ENCODE results near the gene CRIM1.

Gene CRIM1

GRCh38 chr2:36469106-36469477 is 113.5 kb downstream of the CRIM1 start:
- Histone ChIP-seq H3K27ac (ENCODE audit: low read depth, low read length) (peak overlapping the region; percentile 69), H3K4me1 (ENCODE audit: control insufficient read depth in 5 of 5, insufficient read depth in 5 of 5, low read length in 5 of 5) (peaks cover 0 to 25% (median 21%) of the 10 kb centered on the region in 5 donors), H3K9ac (ENCODE audit: low read length in 5 of 5) (peak overlapping the region in 1 of 5 donors; percentile 41), H3K36me3 (ENCODE audit: control insufficient read depth in 5 of 5, insufficient read depth in 5 of 5, low read length in 5 of 5) (peaks cover 25 to 42% (median 37%) of the 10 kb centered on the region in 5 donors), H3K27me3 (ENCODE audit: control insufficient read depth in 5 of 5, insufficient read depth in 4 of 5, low read length in 5 of 5) (no peaks in the 10 kb centered on the region), H3K4me3 (ENCODE audit: low read depth in 1 of 5, low read length in 5 of 5) (no peak overlapping the region), H3K9me3 (ENCODE audit: control insufficient read depth in 5 of 5, low read length in 5 of 5) (peaks cover 0 to 3% (median 0%) of the 10 kb centered on the region in 5 donors)

- peaks cover 0 to 25% (median 21%) of the 10 kb centered on the region in 5 donors for H3K4me1 ChIP-seq (ENCODE audit: control insufficient read depth in 5 of 5, insufficient read depth in 5 of 5, low read length in 5 of 5)
- H3K9ac ChIP-seq (ENCODE audit: low read length in 5 of 5): peak overlapping the region in 1 of 5 donors; percentile 41
- no peaks in the 10 kb centered on the region for H3K27me3 ChIP-seq (ENCODE audit: control insufficient read depth in 5 of 5, insufficient read depth in 4 of 5, low read length in 5 of 5)
- H3K36me3 ChIP-seq (ENCODE audit: control insufficient read depth in 5 of 5, insufficient read depth in 5 of 5, low read length in 5 of 5): peaks cover 20 to 42% (median 31%) of the 10 kb centered on the region in 5 donors
- H3K9me3 ChIP-seq (ENCODE audit: control insufficient read depth in 5 of 5, low read length in 5 of 5): peaks cover 0 to 9% (median 4%) of the 10 kb centered on the region in 5 donors
- H3K4me3 ChIP-seq (ENCODE audit: low read depth in 1 of 5, low read length in 5 of 5): no peak overlapping the region
- H3K27ac ChIP-seq (ENCODE audit: low read depth, low read length): peak overlapping the region; percentile 69
These were observed 114.1 kb downstream of the CRIM1 start for GRCh38 chr2:36469710-36470109.

GRCh38 chr2:36473230-36473629 is 117.7 kb downstream of the CRIM1 start:
- Histone ChIP-seq H3K9me3 (ENCODE audit: control insufficient read depth in 5 of 5, low read length in 5 of 5) (peaks cover 0 to 28% (median 14%) of the 10 kb centered on the region in 5 donors), H3K4me3 (ENCODE audit: low read depth in 1 of 5, low read length in 5 of 5) (no peak overlapping the region), H3K36me3 (ENCODE audit: control insufficient read depth in 5 of 5, insufficient read depth in 5 of 5, low read length in 5 of 5) (peaks cover 17 to 34% (median 20%) of the 10 kb centered on the region in 5 donors), H3K27ac (ENCODE audit: low read depth, low read length) (peak overlapping the region; percentile 32), H3K9ac (ENCODE audit: low read length in 5 of 5) (no peak overlapping the region), H3K4me1 (ENCODE audit: control insufficient read depth in 5 of 5, insufficient read depth in 5 of 5, low read length in 5 of 5) (peaks cover 3 to 32% (median 31%) of the 10 kb centered on the region in 5 donors), H3K27me3 (ENCODE audit: control insufficient read depth in 5 of 5, insufficient read depth in 4 of 5, low read length in 5 of 5) (no peaks in the 10 kb centered on the region)

GRCh38 chr2:36476411-36476810 is 120.8 kb downstream of the CRIM1 start:
- peaks cover 3 to 32% (median 23%) of the 10 kb centered on the region in 5 donors for H3K4me1 ChIP-seq (ENCODE audit: control insufficient read depth in 5 of 5, insufficient read depth in 5 of 5, low read length in 5 of 5)
- no peak overlapping the region for H3K9ac ChIP-seq (ENCODE audit: low read length in 5 of 5)
- H3K36me3 ChIP-seq (ENCODE audit: control insufficient read depth in 5 of 5, insufficient read depth in 5 of 5, low read length in 5 of 5): peaks cover 32 to 44% (median 41%) of the 10 kb centered on the region in 5 donors
- H3K27me3 ChIP-seq (ENCODE audit: control insufficient read depth in 5 of 5, insufficient read depth in 4 of 5, low read length in 5 of 5): no peaks in the 10 kb centered on the region
- H3K4me3 ChIP-seq (ENCODE audit: low read depth in 1 of 5, low read length in 5 of 5): no peak overlapping the region
- peaks cover 0 to 28% (median 14%) of the 10 kb centered on the region in 5 donors for H3K9me3 ChIP-seq (ENCODE audit: control insufficient read depth in 5 of 5, low read length in 5 of 5)
- no peak overlapping the region for H3K27ac ChIP-seq (ENCODE audit: low read depth, low read length)

GRCh38 chr2:36477315-36477714 is 121.7 kb downstream of the CRIM1 start:
- Histone ChIP-seq H3K36me3 (ENCODE audit: control insufficient read depth in 5 of 5, insufficient read depth in 5 of 5, low read length in 5 of 5) (peaks cover 38 to 48% (median 43%) of the 10 kb centered on the region in 5 donors), H3K27ac (ENCODE audit: low read depth, low read length) (peak overlapping the region; percentile 49), H3K9ac (ENCODE audit: low read length in 5 of 5) (no peak overlapping the region), H3K27me3 (ENCODE audit: control insufficient read depth in 5 of 5, insufficient read depth in 4 of 5, low read length in 5 of 5) (no peaks in the 10 kb centered on the region), H3K9me3 (ENCODE audit: control insufficient read depth in 5 of 5, low read length in 5 of 5) (peaks cover 0 to 28% (median 14%) of the 10 kb centered on the region in 5 donors), H3K4me1 (ENCODE audit: control insufficient read depth in 5 of 5, insufficient read depth in 5 of 5, low read length in 5 of 5) (peaks cover 3 to 33% (median 25%) of the 10 kb centered on the region in 5 donors), H3K4me3 (ENCODE audit: low read depth in 1 of 5, low read length in 5 of 5) (no peak overlapping the region)

GRCh38 chr2:36477746-36478145 is 122.2 kb downstream of the CRIM1 start:
- H3K27me3 ChIP-seq (ENCODE audit: control insufficient read depth in 5 of 5, insufficient read depth in 4 of 5, low read length in 5 of 5): no peaks in the 10 kb centered on the region
- peaks cover 38 to 48% (median 47%) of the 10 kb centered on the region in 5 donors for H3K36me3 ChIP-seq (ENCODE audit: control insufficient read depth in 5 of 5, insufficient read depth in 5 of 5, low read length in 5 of 5)
- H3K9ac ChIP-seq (ENCODE audit: low read length in 5 of 5): no peak overlapping the region
- H3K9me3 ChIP-seq (ENCODE audit: control insufficient read depth in 5 of 5, low read length in 5 of 5): peaks cover 0 to 28% (median 14%) of the 10 kb centered on the region in 5 donors
- no peak overlapping the region for H3K4me3 ChIP-seq (ENCODE audit: low read depth in 1 of 5, low read length in 5 of 5)
- H3K4me1 ChIP-seq (ENCODE audit: control insufficient read depth in 5 of 5, insufficient read depth in 5 of 5, low read length in 5 of 5): peaks cover 3 to 37% (median 29%) of the 10 kb centered on the region in 5 donors
- H3K27ac ChIP-seq (ENCODE audit: low read depth, low read length): peak overlapping the region; percentile 49

GRCh38 chr2:36478332-36478738 is 122.8 kb downstream of the CRIM1 start:
- Histone ChIP-seq H3K9ac (ENCODE audit: low read length in 5 of 5) (no peak overlapping the region), H3K27me3 (ENCODE audit: control insufficient read depth in 5 of 5, insufficient read depth in 4 of 5, low read length in 5 of 5) (no peaks in the 10 kb centered on the region), H3K4me1 (ENCODE audit: control insufficient read depth in 5 of 5, insufficient read depth in 5 of 5, low read length in 5 of 5) (peaks cover 3 to 36% (median 31%) of the 10 kb centered on the region in 5 donors), H3K36me3 (ENCODE audit: control insufficient read depth in 5 of 5, insufficient read depth in 5 of 5, low read length in 5 of 5) (peaks cover 38 to 52% (median 47%) of the 10 kb centered on the region in 5 donors), H3K27ac (ENCODE audit: low read depth, low read length) (peak overlapping the region; percentile 49), H3K4me3 (ENCODE audit: low read depth in 1 of 5, low read length in 5 of 5) (no peak overlapping the region), H3K9me3 (ENCODE audit: control insufficient read depth in 5 of 5, low read length in 5 of 5) (peaks cover 0 to 28% (median 14%) of the 10 kb centered on the region in 5 donors)

GRCh38 chr2:36478999-36479398 is 123.4 kb downstream of the CRIM1 start:
- no peak overlapping the region for H3K4me3 ChIP-seq (ENCODE audit: low read depth in 1 of 5, low read length in 5 of 5)
- H3K27ac ChIP-seq (ENCODE audit: low read depth, low read length): peak overlapping the region; percentile 49
- peaks cover 3 to 32% (median 29%) of the 10 kb centered on the region in 5 donors for H3K4me1 ChIP-seq (ENCODE audit: control insufficient read depth in 5 of 5, insufficient read depth in 5 of 5, low read length in 5 of 5)
- H3K9ac ChIP-seq (ENCODE audit: low read length in 5 of 5): no peak overlapping the region
- peaks cover 0 to 26% (median 13%) of the 10 kb centered on the region in 5 donors for H3K9me3 ChIP-seq (ENCODE audit: control insufficient read depth in 5 of 5, low read length in 5 of 5)
- peaks cover 40 to 59% (median 51%) of the 10 kb centered on the region in 5 donors for H3K36me3 ChIP-seq (ENCODE audit: control insufficient read depth in 5 of 5, insufficient read depth in 5 of 5, low read length in 5 of 5)
- no peaks in the 10 kb centered on the region for H3K27me3 ChIP-seq (ENCODE audit: control insufficient read depth in 5 of 5, insufficient read depth in 4 of 5, low read length in 5 of 5)

- Histone ChIP-seq H3K4me1 (ENCODE audit: control insufficient read depth in 5 of 5, insufficient read depth in 5 of 5, low read length in 5 of 5) (peaks cover 3 to 32% (median 29%) of the 10 kb centered on the region in 5 donors), H3K4me3 (ENCODE audit: low read depth in 1 of 5, low read length in 5 of 5) (no peak overlapping the region), H3K36me3 (ENCODE audit: control insufficient read depth in 5 of 5, insufficient read depth in 5 of 5, low read length in 5 of 5) (peaks cover 41 to 63% (median 53%) of the 10 kb centered on the region in 5 donors), H3K27ac (ENCODE audit: low read depth, low read length) (no peak overlapping the region), H3K27me3 (ENCODE audit: control insufficient read depth in 5 of 5, insufficient read depth in 4 of 5, low read length in 5 of 5) (no peaks in the 10 kb centered on the region), H3K9ac (ENCODE audit: low read length in 5 of 5) (no peak overlapping the region), H3K9me3 (ENCODE audit: control insufficient read depth in 5 of 5, low read length in 5 of 5) (peaks cover 0 to 22% (median 13%) of the 10 kb centered on the region in 5 donors)
These were observed 123.8 kb downstream of the CRIM1 start for GRCh38 chr2:36479406-36479805.

GRCh38 chr2:36480028-36480427 is 124.5 kb downstream of the CRIM1 start:
- peaks cover 0 to 16% (median 11%) of the 10 kb centered on the region in 5 donors for H3K9me3 ChIP-seq (ENCODE audit: control insufficient read depth in 5 of 5, low read length in 5 of 5)
- H3K36me3 ChIP-seq (ENCODE audit: control insufficient read depth in 5 of 5, insufficient read depth in 5 of 5, low read length in 5 of 5): peaks cover 44 to 65% (median 52%) of the 10 kb centered on the region in 5 donors
- no peaks in the 10 kb centered on the region for H3K27me3 ChIP-seq (ENCODE audit: control insufficient read depth in 5 of 5, insufficient read depth in 4 of 5, low read length in 5 of 5)
- no peak overlapping the region for H3K9ac ChIP-seq (ENCODE audit: low read length in 5 of 5)
- H3K4me1 ChIP-seq (ENCODE audit: control insufficient read depth in 5 of 5, insufficient read depth in 5 of 5, low read length in 5 of 5): peaks cover 3 to 37% (median 35%) of the 10 kb centered on the region in 5 donors
- H3K27ac ChIP-seq (ENCODE audit: low read depth, low read length): no peak overlapping the region
- no peak overlapping the region for H3K4me3 ChIP-seq (ENCODE audit: low read depth in 1 of 5, low read length in 5 of 5)

Data from subcutaneous abdominal adipose tissue (tissue), 5 donors.